Neural cell (in vitro differentiated cells): ENCODE data around the gene KCNS1.

Experiments used
- EP300 ChIP-seq: fragments of 450-650 bp; conservative IDR thresholded peaks from 2 replicates; pipeline ENCODE4 v1.6.1; 2014; ENCODE audit warnings: antibody characterized with exemption, mild to moderate bottlenecking, moderate library complexity; ENCODE audit not compliant: poor library complexity, severe bottlenecking
- EZH2 ChIP-seq: fragments of 200-600, 300-800 bp; shearing (Covaris generic), sonication (generic); IDR thresholded peaks from 2 replicates; pipeline ENCODE4 v1.6.1; 2014; ENCODE audit warnings: antibody characterized with exemption, low read length, borderline replicate concordance, mild to moderate bottlenecking; ENCODE audit not compliant: insufficient read depth, poor library complexity, severe bottlenecking
- MXI1 ChIP-seq: fragments of 450-650 bp; conservative IDR thresholded peaks from 2 replicates; pipeline ENCODE4 v1.6.1; 2014; ENCODE audit warnings: antibody characterized with exemption, mild to moderate bottlenecking; ENCODE audit not compliant: poor library complexity, severe bottlenecking
- POLR2AphosphoS5 ChIP-seq: IDR thresholded peaks from 2 replicates; pipeline ENCODE4 v1.6.1; 2012
- RAD21 ChIP-seq: fragments of 450-650 bp; conservative IDR thresholded peaks from 2 replicates; pipeline ENCODE4 v1.6.1; 2014; ENCODE audit warnings: antibody characterized with exemption, mild to moderate bottlenecking, moderate library complexity
- SMC3 ChIP-seq: fragments of 450-650 bp; conservative IDR thresholded peaks from 2 replicates; pipeline ENCODE4 v1.6.1; 2014; ENCODE audit warnings: antibody characterized with exemption, mild to moderate bottlenecking, moderate library complexity; ENCODE audit not compliant: poor library complexity
- TAF1 ChIP-seq: IDR thresholded peaks from 2 replicates; pipeline ENCODE4 v1.6.1; 2012; ENCODE audit warnings: low read depth
- TF ChIP-seq, protein P1 (sequence below): fragments of 450-650 bp; IDR thresholded peaks from 2 replicates; pipeline ENCODE4 v1.5.1; 2014; ENCODE audit warnings: antibody characterized with exemption, mild to moderate bottlenecking, moderate library complexity; ENCODE audit not compliant: poor library complexity, severe bottlenecking

DNA sequence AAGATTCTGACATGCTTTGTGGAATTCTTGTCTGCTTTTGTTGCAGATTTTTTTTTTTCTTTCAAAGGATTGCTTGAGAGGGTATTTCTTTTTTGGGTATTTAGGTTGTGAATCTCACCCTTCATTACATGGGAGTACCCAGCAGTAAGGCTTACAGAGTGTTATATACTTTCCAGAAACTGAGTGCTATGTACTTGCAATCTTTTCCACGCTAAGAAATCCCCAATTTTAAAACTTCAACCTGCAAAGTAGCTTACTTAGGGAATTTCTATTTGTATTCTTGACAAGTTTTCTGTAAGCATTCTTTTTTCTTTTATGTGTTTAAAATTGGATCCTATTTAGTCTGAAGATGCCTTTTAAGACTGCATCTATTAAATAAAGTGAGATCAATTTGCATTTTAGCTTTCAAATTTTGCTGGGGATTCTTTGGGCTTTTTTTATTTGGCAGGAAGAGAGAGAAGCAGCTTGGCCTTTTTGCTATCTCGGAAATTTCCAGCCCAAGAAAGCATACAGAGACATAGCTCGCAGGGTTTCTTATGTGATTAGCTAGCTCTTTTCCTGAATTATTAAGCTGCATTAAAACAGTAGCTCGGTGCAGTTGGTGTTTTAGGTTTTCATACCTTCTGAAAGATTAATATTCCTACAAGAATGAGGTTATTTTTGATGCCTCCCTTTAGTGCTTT is 42.6 kb downstream of the KCNS1 start:
- TF ChIP-seq, protein P1, sequence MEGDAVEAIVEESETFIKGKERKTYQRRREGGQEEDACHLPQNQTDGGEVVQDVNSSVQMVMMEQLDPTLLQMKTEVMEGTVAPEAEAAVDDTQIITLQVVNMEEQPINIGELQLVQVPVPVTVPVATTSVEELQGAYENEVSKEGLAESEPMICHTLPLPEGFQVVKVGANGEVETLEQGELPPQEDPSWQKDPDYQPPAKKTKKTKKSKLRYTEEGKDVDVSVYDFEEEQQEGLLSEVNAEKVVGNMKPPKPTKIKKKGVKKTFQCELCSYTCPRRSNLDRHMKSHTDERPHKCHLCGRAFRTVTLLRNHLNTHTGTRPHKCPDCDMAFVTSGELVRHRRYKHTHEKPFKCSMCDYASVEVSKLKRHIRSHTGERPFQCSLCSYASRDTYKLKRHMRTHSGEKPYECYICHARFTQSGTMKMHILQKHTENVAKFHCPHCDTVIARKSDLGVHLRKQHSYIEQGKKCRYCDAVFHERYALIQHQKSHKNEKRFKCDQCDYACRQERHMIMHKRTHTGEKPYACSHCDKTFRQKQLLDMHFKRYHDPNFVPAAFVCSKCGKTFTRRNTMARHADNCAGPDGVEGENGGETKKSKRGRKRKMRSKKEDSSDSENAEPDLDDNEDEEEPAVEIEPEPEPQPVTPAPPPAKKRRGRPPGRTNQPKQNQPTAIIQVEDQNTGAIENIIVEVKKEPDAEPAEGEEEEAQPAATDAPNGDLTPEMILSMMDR = no peak
- TF ChIP-seq MXI1 (no peak), POLR2AphosphoS5 (no peak), EP300 (no peak), EZH2 (no peak), SMC3 (no peak), RAD21 (no peak), TAF1 (no peak)
